GM12872 (cell line): ENCODE data around the gene CST8.

Source experiments
- CTCF ChIP-seq: IDR thresholded peaks from 3 replicates; pipeline ENCODE4 v1.5.1; 2011; ENCODE audit warnings: low read depth, mild to moderate bottlenecking, low read length, moderate library complexity; ENCODE audit not compliant: insufficient read depth

Gene CST8

DNA sequence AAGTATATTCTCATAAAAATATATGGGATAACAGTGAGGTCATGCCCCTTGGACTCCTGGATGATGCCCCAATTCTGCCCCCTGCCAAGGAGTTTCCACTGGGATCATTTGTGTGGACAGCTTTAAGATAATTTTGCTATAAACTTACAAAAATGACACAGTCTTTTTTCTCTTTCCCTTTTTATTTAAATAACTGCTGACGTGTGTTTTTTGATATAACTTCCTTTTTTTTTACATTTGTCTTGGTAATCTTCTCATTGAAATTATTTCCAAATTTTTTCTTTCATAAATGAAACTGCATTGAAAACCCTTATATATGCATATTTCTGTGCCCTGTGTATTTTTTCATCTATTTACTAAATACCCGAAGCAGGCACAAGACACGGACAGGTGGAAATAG, 46.1 kb downstream of the CST8 start:
- no peak for TF ChIP-seq CTCF

GRCh38 chr20:23540624-23541023, 49.7 kb downstream of the CST8 start:
- no peak for TF ChIP-seq CTCF

DNA sequence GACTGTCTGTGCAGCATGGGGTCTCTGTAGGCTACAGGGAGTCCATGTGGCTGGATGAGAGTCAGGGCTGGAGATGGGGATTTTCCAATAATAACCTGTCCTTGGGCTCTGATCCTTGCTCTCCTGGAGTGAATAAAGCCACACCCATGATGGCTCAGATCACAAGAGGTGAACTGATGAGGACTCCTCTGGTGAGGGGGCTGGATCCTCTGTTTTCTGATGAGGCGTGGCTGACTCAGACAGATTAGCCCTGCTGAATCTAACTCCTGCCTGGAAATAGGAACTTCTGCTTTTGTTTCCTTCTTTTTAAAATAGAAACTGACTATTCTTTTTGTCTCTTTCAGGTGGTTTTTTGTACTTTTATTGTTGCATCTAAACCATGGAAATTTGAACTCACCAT, 50.4 kb downstream of the CST8 start:
- TF ChIP-seq CTCF: no peak

GRCh38 chr20:23541776-23542175, 50.9 kb downstream of the CST8 start:
- TF ChIP-seq CTCF: no peak

- TF ChIP-seq CTCF: no peak
Measured at GRCh38 chr20:23542801-23543200, 51.9 kb downstream of the CST8 start.

DNA sequence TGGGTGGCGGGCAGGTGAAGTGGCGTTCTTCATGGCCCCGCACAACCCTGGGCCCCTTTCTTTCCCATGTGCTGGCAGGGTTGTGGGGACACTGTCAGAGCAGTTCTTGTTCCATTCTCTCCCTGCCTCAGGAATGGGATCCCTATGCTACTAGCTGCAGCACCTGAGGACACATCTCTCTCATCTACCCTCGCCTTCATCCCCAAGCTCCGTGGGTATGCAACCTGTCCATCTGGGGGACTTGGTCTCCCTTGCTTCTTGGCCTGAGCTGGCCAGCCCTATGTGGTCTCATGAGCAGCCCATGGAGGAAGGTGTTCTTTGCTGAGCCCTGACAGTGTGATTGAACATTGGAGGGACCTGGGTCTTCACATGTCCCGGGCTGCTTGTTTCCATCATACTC, 53.2 kb downstream of the CST8 start:
- no peak for TF ChIP-seq CTCF
